ENCODE results near the gene EXOSC10. TPM values are rescaled to one million over a fixed set of nuclear protein-coding genes. Genes with fewer than 3 reads are reported as not detected.

EXOSC10 gene
- total RNA-seq, 4 donors from 2014 or later: 32.4 to 98.1 (median 59.9) TPM

DNA sequence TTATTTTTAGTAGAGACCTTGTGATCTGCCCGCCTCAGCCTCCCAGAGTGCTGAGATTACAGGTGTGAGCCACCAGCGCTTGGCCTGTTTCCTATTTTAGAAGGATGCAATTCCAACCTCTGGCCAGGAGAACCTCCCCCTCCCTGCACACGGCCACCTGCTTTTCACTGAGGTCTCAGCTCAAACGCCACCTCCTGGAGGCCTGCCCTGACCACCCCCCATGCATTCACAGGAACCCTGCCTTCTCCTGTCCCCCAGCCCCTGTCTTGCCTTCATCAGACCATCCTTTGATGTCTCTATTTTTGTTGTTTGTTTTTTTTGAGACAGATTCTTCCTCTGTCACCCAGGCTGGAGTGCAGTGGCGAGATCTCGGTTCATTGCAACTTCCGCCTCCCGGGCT, 42.2 kb downstream of the EXOSC10 start:
- Histone ChIP-seq H3K4me1 (peaks cover 5 to 9% of the 10 kb centered on the region in 2 donors), H3K4me3 (no peak overlapping the region), H3K9me3 (no peaks in the 10 kb centered on the region), H3K27me3 (no peaks in the 10 kb centered on the region), H3K36me3 (no peaks in the 10 kb centered on the region), H3K27ac (no peak overlapping the region)
- DNase-seq: no peak
- TF ChIP-seq POLR2A (IDR thresholded peaks at IDR 0.05): no peak
- TF ChIP-seq, protein P1, sequence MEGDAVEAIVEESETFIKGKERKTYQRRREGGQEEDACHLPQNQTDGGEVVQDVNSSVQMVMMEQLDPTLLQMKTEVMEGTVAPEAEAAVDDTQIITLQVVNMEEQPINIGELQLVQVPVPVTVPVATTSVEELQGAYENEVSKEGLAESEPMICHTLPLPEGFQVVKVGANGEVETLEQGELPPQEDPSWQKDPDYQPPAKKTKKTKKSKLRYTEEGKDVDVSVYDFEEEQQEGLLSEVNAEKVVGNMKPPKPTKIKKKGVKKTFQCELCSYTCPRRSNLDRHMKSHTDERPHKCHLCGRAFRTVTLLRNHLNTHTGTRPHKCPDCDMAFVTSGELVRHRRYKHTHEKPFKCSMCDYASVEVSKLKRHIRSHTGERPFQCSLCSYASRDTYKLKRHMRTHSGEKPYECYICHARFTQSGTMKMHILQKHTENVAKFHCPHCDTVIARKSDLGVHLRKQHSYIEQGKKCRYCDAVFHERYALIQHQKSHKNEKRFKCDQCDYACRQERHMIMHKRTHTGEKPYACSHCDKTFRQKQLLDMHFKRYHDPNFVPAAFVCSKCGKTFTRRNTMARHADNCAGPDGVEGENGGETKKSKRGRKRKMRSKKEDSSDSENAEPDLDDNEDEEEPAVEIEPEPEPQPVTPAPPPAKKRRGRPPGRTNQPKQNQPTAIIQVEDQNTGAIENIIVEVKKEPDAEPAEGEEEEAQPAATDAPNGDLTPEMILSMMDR (IDR thresholded peaks at IDR 0.05): no peak
- intact Hi-C loops (cut with DNase I; ENCODE audit: low total_unique reads): no loop called here

DNA sequence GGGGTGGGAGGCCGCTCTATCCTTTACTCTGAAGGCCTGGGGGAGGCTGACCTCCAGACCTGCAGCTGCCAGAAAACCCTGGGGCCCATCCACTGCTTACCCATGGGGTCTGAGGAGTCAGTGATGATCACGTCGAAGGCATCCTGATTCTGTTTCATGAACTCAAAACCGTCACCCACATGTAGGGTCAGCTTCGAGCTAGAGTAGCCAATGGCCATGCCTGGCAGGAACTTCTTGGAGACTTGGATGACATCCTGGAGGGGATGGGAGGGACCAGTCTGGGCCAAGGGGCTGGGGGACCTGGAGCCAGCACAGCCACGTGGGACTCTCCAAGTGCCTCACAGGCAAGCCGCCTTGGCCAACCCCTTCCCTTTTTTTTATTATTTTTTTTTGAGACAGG, 43.2 kb downstream of the EXOSC10 start:
- Histone ChIP-seq H3K9me3 (no peaks in the 10 kb centered on the region), H3K36me3 (no peaks in the 10 kb centered on the region), H3K27ac (no peak overlapping the region), H3K4me3 (no peak overlapping the region), H3K4me1 (peaks cover 5 to 9% of the 10 kb centered on the region in 2 donors), H3K27me3 (no peaks in the 10 kb centered on the region)
- intact Hi-C loops (cut with DNase I; ENCODE audit: low total_unique reads): no loop called here
- no peak for TF ChIP-seq POLR2A (IDR thresholded peaks at IDR 0.05)
- TF ChIP-seq, protein P1 (IDR thresholded peaks at IDR 0.05): no peak
- no peak for DNase-seq

DNA sequence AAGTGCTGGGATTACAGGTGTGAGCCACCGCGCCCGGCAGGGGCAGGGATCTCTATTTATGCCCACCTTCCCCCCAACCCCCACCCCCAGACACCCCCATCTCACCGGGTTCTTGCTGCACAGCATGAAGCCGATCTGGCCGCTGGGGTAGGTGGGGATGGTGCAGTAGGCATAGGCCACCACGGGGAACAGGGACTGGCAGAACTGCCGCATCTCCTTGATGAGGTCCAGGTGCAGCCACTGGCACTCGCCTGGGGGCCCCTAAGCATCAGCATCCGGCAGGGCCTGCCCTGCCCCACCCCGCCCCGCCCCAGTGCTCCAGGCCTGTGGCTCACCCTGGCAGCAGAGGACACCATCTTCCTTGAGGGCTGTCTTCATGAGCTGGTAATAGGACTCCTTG, 44.0 kb downstream of the EXOSC10 start:
- TF ChIP-seq POLR2A (IDR thresholded peaks at IDR 0.05): no peak
- TF ChIP-seq, protein P1 (IDR thresholded peaks at IDR 0.05): no peak
- Histone ChIP-seq H3K4me3 (no peak overlapping the region), H3K36me3 (no peaks in the 10 kb centered on the region), H3K27me3 (no peaks in the 10 kb centered on the region), H3K4me1 (peaks cover under 1 to 9% of the 10 kb centered on the region in 2 donors), H3K9me3 (no peaks in the 10 kb centered on the region), H3K27ac (no peak overlapping the region)
- DNase-seq: no peak
- intact Hi-C loops (cut with DNase I; ENCODE audit: low total_unique reads): no loop called here

DNA sequence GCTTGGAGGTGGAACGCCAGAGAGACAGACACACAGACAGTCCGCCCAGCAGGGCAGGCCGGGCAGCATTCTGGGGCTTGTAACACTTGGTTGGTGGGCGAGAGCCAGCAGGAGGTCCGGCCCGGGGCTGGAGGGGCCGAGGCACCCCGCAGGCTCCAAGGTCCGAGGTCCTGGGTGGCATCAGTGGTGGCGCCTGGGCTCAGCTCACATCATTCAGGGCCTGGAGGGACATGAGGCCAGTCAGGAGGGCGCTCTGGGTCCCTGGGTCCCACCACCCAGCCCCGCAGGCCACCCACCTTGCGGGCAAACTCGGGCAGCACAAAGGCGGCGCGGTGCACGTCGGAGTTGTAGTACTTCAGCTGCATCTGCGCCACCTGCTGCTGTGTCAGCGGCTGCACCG, 45.0 kb downstream of the EXOSC10 start:
- no peak for DNase-seq

DNA sequence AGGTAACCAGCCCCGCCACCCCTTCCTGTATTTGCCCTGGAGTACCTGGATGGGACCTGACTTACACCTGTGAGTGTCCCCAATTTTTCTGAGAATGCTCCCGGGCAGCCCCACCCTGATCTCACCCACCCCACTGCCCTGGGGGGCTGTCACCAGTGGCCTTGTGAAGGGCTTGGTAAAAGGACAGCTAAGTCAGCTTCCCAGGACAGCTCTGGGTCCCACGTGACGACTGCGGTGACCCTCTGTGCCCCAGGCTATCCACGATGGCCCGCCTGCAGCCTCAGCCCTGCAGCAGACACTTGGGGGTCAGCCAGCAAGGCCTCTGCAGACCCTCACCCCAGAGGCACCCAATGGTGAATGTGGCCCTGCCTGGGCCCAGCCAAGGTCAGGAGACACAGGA, 45.5 kb downstream of the EXOSC10 start:
- no peak overlapping the region for H3K4me3 ChIP-seq
- no peak for TF ChIP-seq POLR2A (IDR thresholded peaks at IDR 0.05)
- TF ChIP-seq, protein P1 (IDR thresholded peaks at IDR 0.05): no peak
- intact Hi-C loops (cut with DNase I; ENCODE audit: low total_unique reads): no loop called here

More for the DNA sequence above, 45.0 kb downstream of the EXOSC10 start:
- no peak overlapping the region for H3K27ac ChIP-seq
- H3K36me3 ChIP-seq: no peaks in the 10 kb centered on the region
- no peaks in the 10 kb centered on the region for H3K27me3 ChIP-seq
- H3K4me3 ChIP-seq: no peak overlapping the region
- TF ChIP-seq, protein P1 (IDR thresholded peaks at IDR 0.05): no peak
- TF ChIP-seq POLR2A (IDR thresholded peaks at IDR 0.05): no peak
- intact Hi-C loops (cut with DNase I; ENCODE audit: low total_unique reads): no loop called here
- peaks cover 0 to 9% of the 10 kb centered on the region in 2 donors for H3K4me1 ChIP-seq
- H3K9me3 ChIP-seq: no peaks in the 10 kb centered on the region

More for the DNA sequence above, 45.5 kb downstream of the EXOSC10 start:
- Histone ChIP-seq H3K36me3 (no peaks in the 10 kb centered on the region), H3K4me1 (peaks cover 0 to 8% of the 10 kb centered on the region in 2 donors), H3K27ac (no peak overlapping the region), H3K27me3 (no peaks in the 10 kb centered on the region), H3K9me3 (no peaks in the 10 kb centered on the region)
- no peak for DNase-seq

Data from uterus (tissue), 4 donors.